Osteocyte (in vitro differentiated cells): Measurements from ENCODE around the gene CYP4F11. TPM values are rescaled to one million over a fixed set of nuclear protein-coding genes. Genes with fewer than 3 reads are reported as not detected.

Experiments used
- DNase-seq: peaks from one replicate; pipeline ENCODE4 v3.0.0; 2021; ENCODE audit warnings: mixed read lengths; ENCODE audit not compliant: unreplicated experiment; ENCODE audit errors: extremely low spot score
- H3K27ac Mint-ChIP-seq: one replicate; pipeline ENCODE4 v1.8.0; 2021; ENCODE audit warnings: mild to moderate bottlenecking, mixed read lengths; ENCODE audit not compliant: unreplicated experiment
- H3K27me3 Mint-ChIP-seq: one replicate; pipeline ENCODE4 v1.8.0; 2021; ENCODE audit warnings: mixed read lengths; ENCODE audit not compliant: unreplicated experiment
- H3K36me3 Mint-ChIP-seq: one replicate; pipeline ENCODE4 v1.8.0; 2021; ENCODE audit warnings: mixed read lengths; ENCODE audit not compliant: unreplicated experiment
- H3K4me1 Mint-ChIP-seq: one replicate; pipeline ENCODE4 v1.8.0; 2021; ENCODE audit warnings: mixed read lengths; ENCODE audit not compliant: unreplicated experiment
- H3K4me3 Mint-ChIP-seq: one replicate; pipeline ENCODE4 v1.8.0; 2021; ENCODE audit warnings: mild to moderate bottlenecking, moderate library complexity, mixed read lengths; ENCODE audit not compliant: unreplicated experiment
- H3K9me3 Mint-ChIP-seq: one replicate; pipeline ENCODE4 v1.8.0; 2021; ENCODE audit warnings: mixed read lengths; ENCODE audit not compliant: unreplicated experiment
- CTCF ChIP-seq: fragments of 200-600 bp; sonication (generic); IDR thresholded peaks from 2 replicates; pipeline ENCODE4 v1.5.0; 2021; ENCODE audit warnings: antibody characterized with exemption, mild to moderate bottlenecking, moderate library complexity
- total RNA-seq: library from RNA; stranded (reverse); gene quantifications from 2 replicates; pipeline ENCODE4 v1.2.1, GENCODE V29; 2021

CYP4F11 gene
- total RNA-seq, 1 donor from 2014 or later: not detected

DNA sequence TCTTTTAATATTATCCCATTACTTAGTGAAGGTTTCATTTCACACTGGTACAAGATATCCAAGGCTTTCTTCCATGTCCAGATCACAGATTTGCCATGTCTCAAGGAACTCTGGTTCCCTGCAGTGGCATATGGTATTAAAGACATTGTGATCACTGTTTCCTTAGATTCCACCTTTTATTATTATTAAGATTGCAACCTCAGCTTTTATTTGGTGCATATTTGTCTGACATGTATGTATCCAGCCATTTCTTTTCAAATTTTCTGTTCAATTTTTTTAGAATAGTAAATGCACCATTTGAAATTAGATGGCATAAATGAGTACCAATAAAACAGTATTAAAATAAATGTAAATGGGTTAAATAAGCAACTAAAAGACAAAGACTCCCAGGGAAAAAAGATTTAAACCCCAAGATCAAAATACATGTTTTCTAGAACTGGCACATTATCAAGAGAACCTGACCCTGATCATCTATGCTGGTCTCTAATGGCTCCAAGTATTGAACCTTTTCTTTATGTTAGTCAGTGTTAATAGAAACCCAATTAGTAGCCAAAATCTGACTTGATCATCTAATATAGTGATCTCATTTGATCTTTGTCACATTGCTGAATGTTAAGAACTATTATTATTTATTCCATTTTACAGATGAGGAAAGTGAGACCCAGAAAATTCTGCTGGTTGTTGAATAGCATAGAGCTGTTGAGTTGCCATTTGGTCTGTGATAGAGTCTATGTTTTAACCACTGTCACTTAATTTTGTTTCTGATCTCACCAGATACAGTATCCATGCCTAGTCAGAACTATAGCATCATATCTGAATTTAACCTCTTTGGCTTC, 14.1 kb upstream of the CYP4F11 start, which contains the start of gene OR10H4:
Gene OR10H4, plus strand, starts transcription at position 786 of the 836 bp plus-strand sequence. Its CDS starts 0 bp downstream, at position 786.
- no peak for TF ChIP-seq CTCF
- Mint-ChIP-seq H3K4me1 (no peaks in the 10 kb centered on the region), H3K9me3 (peaks cover 26% of the 10 kb centered on the region)

DNA sequence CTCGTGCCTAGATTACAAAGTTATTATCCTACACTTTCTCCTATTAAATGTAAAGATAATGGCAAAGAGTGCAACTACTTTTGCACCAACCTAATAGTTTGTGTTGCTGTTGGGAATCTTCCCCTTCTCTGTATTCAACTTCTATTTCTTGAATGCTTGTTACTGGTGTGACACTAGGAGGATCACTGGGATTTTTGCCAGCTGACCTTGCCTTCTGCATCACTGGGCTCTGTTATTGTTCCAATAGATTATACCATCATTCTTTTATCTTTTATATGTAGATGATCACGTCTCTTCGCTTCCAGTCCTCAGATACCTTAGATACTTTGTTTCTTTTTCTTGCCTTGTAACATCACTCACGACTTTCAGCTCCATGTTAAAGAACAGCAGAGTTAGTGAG, 11.0 kb upstream of the CYP4F11 start:
- Mint-ChIP-seq H3K36me3 (no peaks in the 10 kb centered on the region), H3K27me3 (no peaks in the 10 kb centered on the region), H3K4me3 (no peak overlapping the region), H3K27ac (no peak overlapping the region), H3K4me1 (no peaks in the 10 kb centered on the region), H3K9me3 (peaks cover 26% of the 10 kb centered on the region)
- no peak for DNase-seq
- no peak for TF ChIP-seq CTCF

More for the DNA sequence above, 14.1 kb upstream of the CYP4F11 start, which contains the start of gene OR10H4:
- Mint-ChIP-seq H3K36me3 (no peaks in the 10 kb centered on the region), H3K27me3 (no peaks in the 10 kb centered on the region), H3K27ac (no peak within 1 kb of the TSS), H3K4me3 (no peak within 1 kb of the TSS)
- DNase-seq: no peak

GRCh38 chr19:15944401-15944800, 10.1 kb upstream of the CYP4F11 start:
- no peak for DNase-seq
- no peak overlapping the region for H3K27ac Mint-ChIP-seq
- H3K4me1 Mint-ChIP-seq: no peaks in the 10 kb centered on the region
- no peak for TF ChIP-seq CTCF
- no peaks in the 10 kb centered on the region for H3K36me3 Mint-ChIP-seq
- no peaks in the 10 kb centered on the region for H3K27me3 Mint-ChIP-seq
- peaks cover 23% of the 10 kb centered on the region for H3K9me3 Mint-ChIP-seq
- no peak overlapping the region for H3K4me3 Mint-ChIP-seq

- Mint-ChIP-seq H3K27me3 (no peaks in the 10 kb centered on the region), H3K4me1 (no peaks in the 10 kb centered on the region), H3K4me3 (no peak overlapping the region), H3K27ac (no peak overlapping the region), H3K36me3 (no peaks in the 10 kb centered on the region), H3K9me3 (peaks cover 11% of the 10 kb centered on the region)
- TF ChIP-seq CTCF: no peak
- no peak for DNase-seq
These were observed 3.4 kb upstream of the CYP4F11 start for GRCh38 chr19:15937771-15938170.

DNA sequence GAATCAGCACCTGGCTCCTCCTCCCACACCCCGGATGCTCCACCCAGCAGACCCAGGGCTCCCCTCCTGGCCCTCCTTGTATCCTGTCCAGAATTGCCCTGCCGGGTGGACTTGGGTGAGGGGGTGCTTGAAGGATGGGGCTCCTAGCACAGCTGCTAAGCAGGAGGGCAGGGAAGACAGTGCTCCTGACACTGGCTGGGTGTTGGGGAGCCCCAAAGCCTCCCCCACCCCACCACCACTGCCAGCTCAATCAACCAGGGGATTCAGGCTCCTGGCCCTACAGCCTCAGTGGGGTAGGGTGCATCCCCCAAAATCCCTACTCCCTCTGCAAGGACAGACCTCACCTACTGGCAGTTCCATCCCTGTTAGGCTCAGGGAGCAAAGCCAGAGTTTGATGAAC, 2.6 kb upstream of the CYP4F11 start:
- no peak for TF ChIP-seq CTCF
- no peak overlapping the region for H3K4me3 Mint-ChIP-seq
- peaks cover 11% of the 10 kb centered on the region for H3K9me3 Mint-ChIP-seq
- H3K36me3 Mint-ChIP-seq: no peaks in the 10 kb centered on the region
- H3K27ac Mint-ChIP-seq: no peak overlapping the region
- no peaks in the 10 kb centered on the region for H3K27me3 Mint-ChIP-seq
- no peaks in the 10 kb centered on the region for H3K4me1 Mint-ChIP-seq
- DNase-seq: no peak
